GM19240 (cell line): ENCODE measurements around the gene RHO.

ENCODE experiments used
- DNase-seq: peaks from one replicate; pipeline ENCODE4 v3.0.0; 2011; ENCODE audit warnings: low spot score; ENCODE audit not compliant: insufficient read length

The RHO gene

DNA sequence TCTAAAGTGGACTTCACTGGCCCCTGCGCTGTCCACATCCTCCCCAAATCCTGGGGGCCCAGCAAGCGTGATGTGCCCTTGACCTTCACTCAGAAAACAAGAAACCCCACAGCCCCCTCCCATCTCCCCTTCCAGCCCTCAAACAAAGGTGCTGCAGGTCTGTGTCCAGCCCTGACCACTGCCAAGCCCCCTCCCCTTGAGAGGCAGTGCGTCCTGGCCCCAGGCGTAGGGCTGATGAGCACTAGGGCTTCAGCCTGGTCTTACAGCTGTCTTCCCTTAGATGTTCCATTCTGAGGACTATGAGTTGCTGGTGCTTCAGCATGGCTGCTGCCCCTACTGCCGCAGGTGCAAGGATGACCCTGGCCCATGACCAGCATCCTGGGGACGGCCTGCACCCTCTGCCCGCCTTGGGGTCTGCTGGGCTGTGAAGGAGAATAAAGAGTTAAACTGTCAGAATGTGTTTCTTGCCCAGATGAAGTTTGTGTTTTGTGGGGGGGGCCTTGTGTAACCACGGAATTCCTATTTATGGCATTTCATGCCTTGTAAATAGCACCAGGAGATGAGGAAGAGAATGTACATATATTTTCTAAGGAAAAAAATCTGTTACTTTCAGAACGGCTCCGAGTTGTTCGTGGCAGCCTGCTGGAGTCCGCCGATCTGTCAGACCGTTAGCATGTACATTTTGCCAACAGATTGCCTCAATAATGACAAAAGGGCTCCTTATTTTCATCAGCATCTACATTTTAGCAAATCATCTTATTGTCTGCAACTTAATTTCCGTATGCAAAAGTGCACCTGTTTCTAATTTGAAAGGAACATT, 8.3 kb upstream of the RHO start:
- DNase-seq: no peak

DNA sequence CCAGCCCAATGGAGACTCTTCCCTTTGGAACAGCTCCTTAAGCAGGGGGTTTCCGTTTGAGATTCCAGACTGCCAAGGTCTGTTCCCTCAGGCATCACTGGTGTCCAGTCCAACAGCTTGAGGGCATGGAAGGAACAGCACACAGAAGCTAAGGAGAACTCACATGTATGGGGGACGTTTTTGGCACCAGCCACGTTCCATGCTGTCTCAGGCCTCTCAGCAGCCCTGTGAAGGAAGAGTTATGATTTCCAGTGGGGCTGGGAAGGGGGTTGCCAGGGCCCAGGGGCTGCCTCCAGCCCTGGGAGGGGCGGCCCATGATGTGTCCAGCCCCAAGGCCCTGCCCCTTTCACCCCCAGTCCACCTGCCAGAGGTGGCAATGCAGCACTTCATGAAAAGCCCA, 7.5 kb upstream of the RHO start:
- DNase-seq: no peak

- DNase-seq: no peak
Measured at GRCh38 chr3:129521611-129522010, 6.8 kb upstream of the RHO start.

DNA sequence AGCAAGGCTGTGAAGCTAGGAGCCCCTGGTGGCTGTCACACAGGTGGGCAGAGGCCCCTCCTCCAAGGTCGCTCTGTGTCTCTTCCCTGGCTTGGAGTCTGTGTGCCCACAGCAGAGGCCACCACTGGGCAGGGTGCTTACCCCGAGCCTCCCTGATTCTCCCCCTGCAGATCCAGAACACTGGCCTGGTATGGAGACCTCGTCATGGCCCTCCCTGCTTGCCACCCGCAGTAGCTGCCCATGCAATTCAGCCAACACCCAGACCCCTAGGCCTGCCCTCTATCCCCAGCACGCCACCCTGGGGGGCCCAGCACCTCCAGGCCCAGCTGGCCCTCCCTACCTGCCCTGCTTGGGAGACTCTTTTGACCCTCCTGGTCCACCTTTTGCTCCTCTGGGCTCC, 5.5 kb upstream of the RHO start:
- no peak for DNase-seq

DNA sequence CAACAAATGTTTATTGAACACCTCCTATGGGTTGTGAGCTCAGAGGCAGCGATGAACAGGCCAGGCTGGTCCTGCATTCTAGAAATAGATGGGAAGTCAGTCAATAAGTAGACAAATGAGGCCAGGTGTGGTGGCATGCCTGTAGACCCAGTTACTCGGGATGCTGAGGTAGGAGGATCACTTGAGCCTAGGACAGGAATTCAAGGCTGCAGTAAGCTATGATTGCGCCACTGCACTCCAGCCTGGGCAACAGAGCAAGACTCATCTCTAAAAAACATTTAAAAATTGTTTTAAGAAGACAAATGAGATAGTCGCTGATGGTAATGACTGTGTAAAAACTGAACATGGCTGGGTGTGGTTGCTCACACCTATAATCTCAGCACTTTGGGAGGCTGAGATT, 4.4 kb upstream of the RHO start:
- no peak for DNase-seq

GRCh38 chr3:129525341-129525968, 3.0 kb upstream of the RHO start:
- no peak for DNase-seq

DNA sequence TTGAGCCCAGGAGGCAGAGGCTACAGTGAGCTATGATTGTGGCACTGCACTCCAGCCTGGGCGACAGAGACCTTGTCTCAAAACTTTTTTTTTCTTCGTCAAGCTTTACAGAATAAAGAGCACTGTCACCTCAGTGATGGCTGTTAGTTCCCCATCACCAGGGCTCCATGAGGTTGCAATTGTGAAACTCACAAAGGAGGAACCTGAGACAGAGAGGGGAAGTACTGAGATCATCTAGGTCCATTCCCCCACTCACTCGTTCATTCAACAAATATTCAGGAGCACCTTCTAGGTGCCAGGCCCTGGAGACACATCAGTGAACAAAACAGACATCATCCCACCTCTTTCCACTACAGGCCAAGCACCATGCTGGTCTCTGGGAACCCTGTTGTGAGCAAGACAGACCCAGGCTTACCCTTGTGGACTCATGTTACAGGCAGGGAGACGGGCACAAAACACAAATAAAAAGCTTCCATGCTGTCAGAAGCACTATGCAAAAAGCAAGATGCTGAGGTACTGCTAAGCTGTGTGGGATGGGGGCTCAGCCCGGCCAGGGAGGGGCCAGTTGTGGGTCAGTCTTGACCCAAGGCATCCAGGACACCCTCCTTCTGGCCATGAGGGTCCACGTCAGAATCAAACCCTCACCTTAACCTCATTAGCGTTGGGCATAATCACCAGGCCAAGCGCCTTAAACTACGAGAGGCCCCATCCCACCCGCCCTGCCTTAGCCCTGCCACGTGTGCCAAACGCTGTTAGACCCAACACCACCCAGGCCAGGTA, 2.1 kb upstream of the RHO start:
- peak; percentile 76 for DNase-seq

- no peak for DNase-seq
Measured at GRCh38 chr3:129527262-129527661, 1.2 kb upstream of the RHO start.

DNA sequence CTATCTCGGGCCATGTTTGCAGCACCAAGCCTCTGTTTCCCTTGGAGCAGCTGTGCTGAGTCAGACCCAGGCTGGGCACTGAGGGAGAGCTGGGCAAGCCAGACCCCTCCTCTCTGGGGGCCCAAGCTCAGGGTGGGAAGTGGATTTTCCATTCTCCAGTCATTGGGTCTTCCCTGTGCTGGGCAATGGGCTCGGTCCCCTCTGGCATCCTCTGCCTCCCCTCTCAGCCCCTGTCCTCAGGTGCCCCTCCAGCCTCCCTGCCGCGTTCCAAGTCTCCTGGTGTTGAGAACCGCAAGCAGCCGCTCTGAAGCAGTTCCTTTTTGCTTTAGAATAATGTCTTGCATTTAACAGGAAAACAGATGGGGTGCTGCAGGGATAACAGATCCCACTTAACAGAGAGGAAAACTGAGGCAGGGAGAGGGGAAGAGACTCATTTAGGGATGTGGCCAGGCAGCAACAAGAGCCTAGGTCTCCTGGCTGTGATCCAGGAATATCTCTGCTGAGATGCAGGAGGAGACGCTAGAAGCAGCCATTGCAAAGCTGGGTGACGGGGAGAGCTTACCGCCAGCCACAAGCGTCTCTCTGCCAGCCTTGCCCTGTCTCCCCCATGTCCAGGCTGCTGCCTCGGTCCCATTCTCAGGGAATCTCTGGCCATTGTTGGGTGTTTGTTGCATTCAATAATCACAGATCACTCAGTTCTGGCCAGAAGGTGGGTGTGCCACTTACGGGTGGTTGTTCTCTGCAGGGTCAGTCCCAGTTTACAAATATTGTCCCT, 1.2 kb downstream of the RHO start:
- no peak for DNase-seq

- DNase-seq: no peak
Measured at GRCh38 chr3:129530251-129530791, 1.9 kb downstream of the RHO start.

DNA sequence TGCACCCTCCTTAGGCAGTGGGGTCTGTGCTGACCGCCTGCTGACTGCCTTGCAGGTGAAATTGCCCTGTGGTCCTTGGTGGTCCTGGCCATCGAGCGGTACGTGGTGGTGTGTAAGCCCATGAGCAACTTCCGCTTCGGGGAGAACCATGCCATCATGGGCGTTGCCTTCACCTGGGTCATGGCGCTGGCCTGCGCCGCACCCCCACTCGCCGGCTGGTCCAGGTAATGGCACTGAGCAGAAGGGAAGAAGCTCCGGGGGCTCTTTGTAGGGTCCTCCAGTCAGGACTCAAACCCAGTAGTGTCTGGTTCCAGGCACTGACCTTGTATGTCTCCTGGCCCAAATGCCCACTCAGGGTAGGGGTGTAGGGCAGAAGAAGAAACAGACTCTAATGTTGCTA, 2.4 kb downstream of the RHO start:
- DNase-seq: no peak

GRCh38 chr3:129531699-129532098, 3.3 kb downstream of the RHO start:
- DNase-seq: no peak

GRCh38 chr3:129532261-129532660, 3.8 kb downstream of the RHO start:
- no peak for DNase-seq

DNA sequence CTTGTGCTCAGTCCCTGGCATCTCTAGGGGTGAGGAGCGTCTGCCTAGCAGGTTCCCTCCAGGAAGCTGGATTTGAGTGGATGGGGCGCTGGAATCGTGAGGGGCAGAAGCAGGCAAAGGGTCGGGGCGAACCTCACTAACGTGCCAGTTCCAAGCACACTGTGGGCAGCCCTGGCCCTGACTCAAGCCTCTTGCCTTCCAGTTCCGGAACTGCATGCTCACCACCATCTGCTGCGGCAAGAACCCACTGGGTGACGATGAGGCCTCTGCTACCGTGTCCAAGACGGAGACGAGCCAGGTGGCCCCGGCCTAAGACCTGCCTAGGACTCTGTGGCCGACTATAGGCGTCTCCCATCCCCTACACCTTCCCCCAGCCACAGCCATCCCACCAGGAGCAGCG, 5.0 kb downstream of the RHO start:
- DNase-seq: no peak

DNA sequence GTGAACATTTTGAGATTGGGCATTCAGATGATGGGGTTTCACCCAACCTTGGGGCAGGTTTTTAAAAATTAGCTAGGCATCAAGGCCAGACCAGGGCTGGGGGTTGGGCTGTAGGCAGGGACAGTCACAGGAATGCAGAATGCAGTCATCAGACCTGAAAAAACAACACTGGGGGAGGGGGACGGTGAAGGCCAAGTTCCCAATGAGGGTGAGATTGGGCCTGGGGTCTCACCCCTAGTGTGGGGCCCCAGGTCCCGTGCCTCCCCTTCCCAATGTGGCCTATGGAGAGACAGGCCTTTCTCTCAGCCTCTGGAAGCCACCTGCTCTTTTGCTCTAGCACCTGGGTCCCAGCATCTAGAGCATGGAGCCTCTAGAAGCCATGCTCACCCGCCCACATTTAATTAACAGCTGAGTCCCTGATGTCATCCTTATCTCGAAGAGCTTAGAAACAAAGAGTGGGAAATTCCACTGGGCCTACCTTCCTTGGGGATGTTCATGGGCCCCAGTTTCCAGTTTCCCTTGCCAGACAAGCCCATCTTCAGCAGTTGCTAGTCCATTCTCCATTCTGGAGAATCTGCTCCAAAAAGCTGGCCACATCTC, 6.1 kb downstream of the RHO start:
- no peak for DNase-seq

GRCh38 chr3:129535075-129535474, 6.6 kb downstream of the RHO start:
- no peak for DNase-seq

GRCh38 chr3:129536374-129536667, 7.9 kb downstream of the RHO start:
- DNase-seq: no peak

GRCh38 chr3:129536804-129537203, 8.4 kb downstream of the RHO start:
- DNase-seq: no peak

DNA sequence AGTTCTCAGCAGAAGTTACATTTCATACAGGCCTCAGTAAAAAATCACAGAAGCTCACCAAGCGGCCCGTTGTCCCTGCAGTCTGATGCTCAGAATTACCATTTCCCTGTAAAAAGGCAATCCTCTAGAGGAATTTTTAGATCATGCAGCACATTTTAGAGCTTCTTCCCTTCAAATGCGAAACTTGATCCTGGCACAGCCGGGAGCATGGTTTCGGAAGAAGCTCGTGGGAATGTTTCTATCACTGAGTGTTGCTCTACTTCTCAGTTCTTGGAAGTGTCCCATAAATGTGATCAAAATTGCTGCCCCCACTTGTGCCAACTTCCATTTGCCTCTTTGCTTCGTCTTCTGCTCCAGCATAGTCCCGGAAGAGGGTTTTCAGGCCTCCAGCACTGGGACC, 10.8 kb downstream of the RHO start:
- DNase-seq: no peak

- no peak for DNase-seq
Measured at GRCh38 chr3:129540776-129541516, 12.5 kb downstream of the RHO start.
